ENCODE data around the gene PLCL2.
"Not testable (repeated sequence)": the region's sequence is repeated elsewhere in the genome, so short reads cannot be mapped to it uniquely, and the experiment has no call there.

The PLCL2 gene

DNA sequence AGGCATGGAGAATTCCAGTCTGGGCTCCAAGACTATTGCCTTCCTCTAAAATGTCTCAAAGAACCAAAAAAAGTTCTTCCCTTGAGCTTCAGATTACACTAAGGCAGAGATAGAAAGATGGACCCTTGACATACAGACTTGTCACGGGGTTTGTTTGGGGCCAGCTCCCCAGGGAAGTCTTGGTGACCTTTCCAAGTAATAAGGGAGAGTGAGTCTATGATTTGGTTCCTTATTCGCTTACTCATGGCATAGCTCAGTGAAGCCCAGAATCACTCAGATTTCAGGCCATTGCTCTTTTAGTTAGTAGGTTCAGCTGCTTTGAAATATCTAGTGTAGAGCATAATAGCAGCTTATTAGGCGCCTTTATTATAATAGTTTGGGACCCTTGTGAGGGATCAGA lies 90.3 kb downstream of the PLCL2 start:
- no peak overlapping the region for H3K9ac ChIP-seq (ENCODE audit: low read length)
- no peaks in the 10 kb centered on the region for H3K9me2 ChIP-seq (ENCODE audit: low read depth, low read length)
- H3K4me2 ChIP-seq (ENCODE audit: low read length), result no peak overlapping the region
- no peak overlapping the region for H3K27ac ChIP-seq (ENCODE audit: low read depth, low read length, poor library complexity, severe bottlenecking)
- peaks cover 7% of the 10 kb centered on the region; the same call in 1 of the 2 replicates for H3K36me3 ChIP-seq (ENCODE audit: insufficient read depth, low read length)
- H3K4me3 ChIP-seq (ENCODE audit: low read depth, low read length, poor library complexity, severe bottlenecking), result no peak overlapping the region
- no peaks in the 10 kb centered on the region for H3F3A ChIP-seq (ENCODE audit: insufficient read depth, low read length)
- H4K20me1 ChIP-seq (ENCODE audit: insufficient read depth, low read length), result no peaks in the 10 kb centered on the region
- TF ChIP-seq, protein P1, sequence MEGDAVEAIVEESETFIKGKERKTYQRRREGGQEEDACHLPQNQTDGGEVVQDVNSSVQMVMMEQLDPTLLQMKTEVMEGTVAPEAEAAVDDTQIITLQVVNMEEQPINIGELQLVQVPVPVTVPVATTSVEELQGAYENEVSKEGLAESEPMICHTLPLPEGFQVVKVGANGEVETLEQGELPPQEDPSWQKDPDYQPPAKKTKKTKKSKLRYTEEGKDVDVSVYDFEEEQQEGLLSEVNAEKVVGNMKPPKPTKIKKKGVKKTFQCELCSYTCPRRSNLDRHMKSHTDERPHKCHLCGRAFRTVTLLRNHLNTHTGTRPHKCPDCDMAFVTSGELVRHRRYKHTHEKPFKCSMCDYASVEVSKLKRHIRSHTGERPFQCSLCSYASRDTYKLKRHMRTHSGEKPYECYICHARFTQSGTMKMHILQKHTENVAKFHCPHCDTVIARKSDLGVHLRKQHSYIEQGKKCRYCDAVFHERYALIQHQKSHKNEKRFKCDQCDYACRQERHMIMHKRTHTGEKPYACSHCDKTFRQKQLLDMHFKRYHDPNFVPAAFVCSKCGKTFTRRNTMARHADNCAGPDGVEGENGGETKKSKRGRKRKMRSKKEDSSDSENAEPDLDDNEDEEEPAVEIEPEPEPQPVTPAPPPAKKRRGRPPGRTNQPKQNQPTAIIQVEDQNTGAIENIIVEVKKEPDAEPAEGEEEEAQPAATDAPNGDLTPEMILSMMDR (IDR thresholded peaks at IDR 0.05; ENCODE audit: low read length), result no peak
- TF ChIP-seq EZH2 (IDR thresholded peaks at IDR 0.05; ENCODE audit: borderline replicate concordance, low read length), result no peak
- H3K9me3 ChIP-seq (ENCODE audit: low read length), result peaks cover 10% of the 10 kb centered on the region
- H3K4me1 ChIP-seq (ENCODE audit: insufficient read depth, low read length, severe bottlenecking), result no peaks in the 10 kb centered on the region
- H3K27me3 ChIP-seq (ENCODE audit: insufficient read depth, low read length), result no peaks in the 10 kb centered on the region
- peaks cover 65% of the 10 kb centered on the region for H3K79me2 ChIP-seq (ENCODE audit: insufficient read depth, low read length)
- no peak overlapping the region for H2AFZ ChIP-seq (ENCODE audit: low read length)

DNA sequence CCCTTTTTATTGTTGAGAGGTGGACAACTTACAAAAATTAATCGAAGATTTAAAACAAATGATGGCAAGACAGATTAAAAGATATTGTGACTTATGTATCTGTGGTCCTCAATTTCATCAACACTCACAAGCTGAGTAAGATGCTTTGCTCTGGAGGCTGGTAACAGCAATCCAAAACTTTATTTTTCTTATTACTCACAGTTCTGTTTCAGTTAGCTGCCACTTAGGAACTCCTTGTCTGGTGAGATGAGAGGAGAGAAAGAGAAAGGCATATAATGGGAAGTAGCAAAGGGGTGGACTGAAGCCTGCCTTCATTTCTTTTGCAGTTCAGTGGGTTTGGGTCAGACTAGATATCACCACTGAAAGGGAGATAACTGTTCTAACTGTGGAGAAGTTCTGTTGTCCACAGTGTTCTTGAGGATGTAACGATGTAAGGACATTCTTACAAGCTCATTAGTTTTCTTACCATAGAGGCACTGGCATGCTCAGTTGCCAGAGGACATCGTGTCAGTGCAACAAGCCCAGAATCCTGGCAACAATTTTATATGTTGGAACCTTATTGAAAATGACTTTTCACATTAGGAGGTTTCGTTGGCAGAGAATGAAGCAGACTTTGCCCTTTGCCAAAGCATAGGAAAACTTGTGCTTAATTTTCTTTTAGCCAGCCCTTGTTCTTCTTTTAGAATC lies 93.6 kb downstream of the PLCL2 start:
- no peaks in the 10 kb centered on the region for H4K20me1 ChIP-seq (ENCODE audit: insufficient read depth, low read length)
- H3K27me3 ChIP-seq (ENCODE audit: insufficient read depth, low read length), result no peaks in the 10 kb centered on the region
- TF ChIP-seq, protein P1 (IDR thresholded peaks at IDR 0.05; ENCODE audit: low read length), result no peak
- no peak for TF ChIP-seq EZH2 (IDR thresholded peaks at IDR 0.05; ENCODE audit: borderline replicate concordance, low read length)
- no peaks in the 10 kb centered on the region for H3K9me2 ChIP-seq (ENCODE audit: low read depth, low read length)
- H3K27ac ChIP-seq (ENCODE audit: low read depth, low read length, poor library complexity, severe bottlenecking), result no peak overlapping the region
- no peaks in the 10 kb centered on the region for H3K4me1 ChIP-seq (ENCODE audit: insufficient read depth, low read length, severe bottlenecking)
- H3K9me3 ChIP-seq (ENCODE audit: low read length), result no peaks in the 10 kb centered on the region; the same call in 1 of the 2 replicates
- no peak overlapping the region for H3K4me2 ChIP-seq (ENCODE audit: low read length)
- no peaks in the 10 kb centered on the region for H3F3A ChIP-seq (ENCODE audit: insufficient read depth, low read length)
- no peak overlapping the region for H3K9ac ChIP-seq (ENCODE audit: low read length)
- H3K79me2 ChIP-seq (ENCODE audit: insufficient read depth, low read length), result peaks cover 74% of the 10 kb centered on the region
- H3K4me3 ChIP-seq (ENCODE audit: low read depth, low read length, poor library complexity, severe bottlenecking), result no peak overlapping the region
- H3K36me3 ChIP-seq (ENCODE audit: insufficient read depth, low read length), result peaks cover 7% of the 10 kb centered on the region; the same call in 1 of the 2 replicates
- no peak overlapping the region for H2AFZ ChIP-seq (ENCODE audit: low read length)

DNA sequence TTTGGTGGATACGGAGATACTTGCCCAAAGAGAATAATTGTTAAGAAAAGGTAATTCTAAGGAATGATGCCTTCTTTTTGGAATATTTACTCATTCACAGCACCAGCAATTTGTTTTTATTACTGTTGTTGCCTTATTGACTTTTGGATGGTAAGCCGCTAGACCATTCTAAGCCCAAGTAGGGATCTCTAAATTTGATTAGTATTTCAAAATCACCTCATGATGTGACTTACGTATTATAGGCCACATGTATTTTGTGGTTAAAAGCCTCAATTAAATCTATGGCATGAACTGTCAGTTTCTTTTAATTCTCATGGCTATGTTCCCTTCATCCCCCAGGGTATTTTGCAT lies 94.1 kb downstream of the PLCL2 start:
- H2AFZ ChIP-seq (ENCODE audit: low read length), result no peak overlapping the region
- no peaks in the 10 kb centered on the region for H3K4me1 ChIP-seq (ENCODE audit: insufficient read depth, low read length, severe bottlenecking)
- no peak overlapping the region for H3K4me2 ChIP-seq (ENCODE audit: low read length)
- H3K36me3 ChIP-seq (ENCODE audit: insufficient read depth, low read length), result peaks cover 7% of the 10 kb centered on the region; the same call in 1 of the 2 replicates
- no peaks in the 10 kb centered on the region for H4K20me1 ChIP-seq (ENCODE audit: insufficient read depth, low read length)
- peaks cover 74% of the 10 kb centered on the region for H3K79me2 ChIP-seq (ENCODE audit: insufficient read depth, low read length)
- H3K9me3 ChIP-seq (ENCODE audit: low read length), result no peaks in the 10 kb centered on the region; the same call in 1 of the 2 replicates
- no peaks in the 10 kb centered on the region for H3K9me2 ChIP-seq (ENCODE audit: low read depth, low read length)
- no peaks in the 10 kb centered on the region for H3K27me3 ChIP-seq (ENCODE audit: insufficient read depth, low read length)
- no peak overlapping the region for H3K9ac ChIP-seq (ENCODE audit: low read length)
- no peak overlapping the region for H3K4me3 ChIP-seq (ENCODE audit: low read depth, low read length, poor library complexity, severe bottlenecking)
- no peaks in the 10 kb centered on the region for H3F3A ChIP-seq (ENCODE audit: insufficient read depth, low read length)
- H3K27ac ChIP-seq (ENCODE audit: low read depth, low read length, poor library complexity, severe bottlenecking), result no peak overlapping the region
- TF ChIP-seq EZH2 (IDR thresholded peaks at IDR 0.05; ENCODE audit: borderline replicate concordance, low read length), result no peak
- TF ChIP-seq, protein P1 (IDR thresholded peaks at IDR 0.05; ENCODE audit: low read length), result no peak

DNA sequence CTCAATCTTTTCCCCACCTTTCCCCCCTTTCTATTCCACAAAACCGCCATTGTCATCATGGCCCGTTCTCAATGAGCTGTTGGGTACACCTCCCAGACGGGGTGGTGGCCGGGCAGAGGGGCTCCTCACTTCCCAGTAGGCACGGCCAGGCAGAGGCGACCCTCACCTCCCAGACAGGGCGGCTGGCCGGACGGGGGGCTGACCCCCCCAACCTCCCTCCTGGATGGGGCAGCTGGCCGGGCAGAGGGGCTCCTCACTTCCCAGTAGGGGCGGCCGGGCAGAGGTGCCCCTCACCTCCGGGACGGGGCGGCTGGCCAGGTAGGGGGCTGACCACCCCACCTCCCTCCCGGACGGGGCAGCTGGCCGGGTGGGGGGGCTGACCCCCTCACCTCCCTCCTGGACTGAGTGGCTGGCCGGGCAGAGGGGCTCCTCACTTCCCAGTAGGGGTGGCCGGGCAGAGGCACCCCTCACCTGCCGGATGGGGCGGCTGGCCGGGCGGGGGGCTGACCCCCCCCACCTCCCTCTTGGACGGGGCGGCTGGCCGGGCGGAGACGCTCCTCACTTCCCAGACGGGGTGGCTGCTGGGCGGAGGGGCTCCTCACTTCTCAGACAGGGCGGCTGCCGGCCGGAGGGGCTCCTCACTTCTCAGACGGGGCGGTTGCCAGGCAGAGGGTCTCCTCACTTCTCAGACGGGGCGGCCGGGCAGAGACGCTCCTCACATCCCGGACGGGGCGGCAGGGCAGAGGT lies 95.2 kb downstream of the PLCL2 start:
- not testable (repeated sequence) for H3K9me3 ChIP-seq (ENCODE audit: low read length); H2AFZ ChIP-seq (ENCODE audit: low read length); H3F3A ChIP-seq (ENCODE audit: insufficient read depth, low read length); H3K9me2 ChIP-seq (ENCODE audit: low read depth, low read length); H4K20me1 ChIP-seq (ENCODE audit: insufficient read depth, low read length); H3K36me3 ChIP-seq (ENCODE audit: insufficient read depth, low read length); H3K4me3 ChIP-seq (ENCODE audit: low read depth, low read length, poor library complexity, severe bottlenecking); H3K4me2 ChIP-seq (ENCODE audit: low read length); H3K4me1 ChIP-seq (ENCODE audit: insufficient read depth, low read length, severe bottlenecking); H3K27ac ChIP-seq (ENCODE audit: low read depth, low read length, poor library complexity, severe bottlenecking); H3K9ac ChIP-seq (ENCODE audit: low read length); H3K27me3 ChIP-seq (ENCODE audit: insufficient read depth, low read length)
- peaks cover 72% of the 10 kb centered on the region for H3K79me2 ChIP-seq (ENCODE audit: insufficient read depth, low read length)

DNA sequence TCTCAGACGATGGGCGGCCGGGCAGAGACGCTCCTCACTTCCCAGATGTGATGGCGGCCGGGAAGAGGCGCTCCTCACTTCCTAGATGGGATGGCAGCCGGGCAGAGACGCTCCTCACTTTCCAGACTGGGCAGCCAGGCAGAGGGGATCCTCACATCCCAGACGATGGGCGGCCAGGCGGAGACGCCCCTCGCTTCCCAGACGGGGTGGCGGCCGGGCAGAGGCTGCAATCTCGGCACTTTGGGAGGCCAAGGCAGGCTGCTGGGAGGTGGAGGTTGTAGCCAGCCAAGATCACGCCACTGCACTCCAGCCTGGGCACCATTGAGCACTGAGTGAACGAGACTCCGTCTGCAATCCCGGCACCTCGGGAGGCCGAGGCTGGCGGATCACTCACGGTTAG lies 95.8 kb downstream of the PLCL2 start:
- not testable (repeated sequence) for H3F3A ChIP-seq (ENCODE audit: insufficient read depth, low read length); H3K36me3 ChIP-seq (ENCODE audit: insufficient read depth, low read length); H3K27ac ChIP-seq (ENCODE audit: low read depth, low read length, poor library complexity, severe bottlenecking); H3K9me2 ChIP-seq (ENCODE audit: low read depth, low read length); H4K20me1 ChIP-seq (ENCODE audit: insufficient read depth, low read length); H3K27me3 ChIP-seq (ENCODE audit: insufficient read depth, low read length); H3K9ac ChIP-seq (ENCODE audit: low read length); H3K4me3 ChIP-seq (ENCODE audit: low read depth, low read length, poor library complexity, severe bottlenecking); H3K4me1 ChIP-seq (ENCODE audit: insufficient read depth, low read length, severe bottlenecking); H2AFZ ChIP-seq (ENCODE audit: low read length); H3K4me2 ChIP-seq (ENCODE audit: low read length); H3K9me3 ChIP-seq (ENCODE audit: low read length)
- peaks cover 70% of the 10 kb centered on the region for H3K79me2 ChIP-seq (ENCODE audit: insufficient read depth, low read length)

All from OCI-LY1 (cell line).